Gastrocnemius medialis (tissue), 4 donors: Measurements from ENCODE around the gene KRT83. TPM values are rescaled to one million over a fixed set of nuclear protein-coding genes. Genes with fewer than 3 reads are reported as not detected.

Source experiments
- ATAC-seq, 2 donors: fragments of 150-250 bp; one replicate each; pipeline ENCODE4 v1.9.1; 2016
- DNase-seq, 2 donors: peaks; one replicate each; pipeline ENCODE4 v3.0.0-alpha.2; 2019
- H3K27ac ChIP-seq, 4 donors: fragments of 200-600 bp; sonication (generic); 1 replicate in 1 of 4; 2 replicates in 3 of 4; pipeline ENCODE4 v1.5.1; 2016 to 2018; ENCODE audit warnings: mild to moderate bottlenecking in 2 of 4, moderate library complexity in 1 of 4
- H3K27me3 ChIP-seq, 3 donors: fragments of 200-600 bp; sonication (generic) in 2 of 3; 1 replicate in 1 of 3; 2 replicates in 2 of 3; pipeline versions ENCODE4 v1.5.1 to v1.6.0; 2016 to 2019; ENCODE audit warnings: mild to moderate bottlenecking in 1 of 3, moderate library complexity in 1 of 3
- H3K36me3 ChIP-seq, 2 donors: fragments of 200-600 bp; sonication (generic) in 1 of 2; one replicate each; pipeline ENCODE4 v1.5.1; 2017 to 2018
- H3K4me1 ChIP-seq, 2 donors: fragments of 200-600 bp; sonication (generic) in 1 of 2; one replicate each; pipeline ENCODE4 v1.5.1; 2016 to 2017; ENCODE audit warnings: mild to moderate bottlenecking in 2 of 2
- H3K4me3 ChIP-seq, 4 donors: fragments of 200-600 bp; sonication (generic) in 3 of 4; 1 replicate in 1 of 4; 2 replicates in 3 of 4; pipeline ENCODE4 v1.5.1; 2016 to 2019; ENCODE audit warnings: mild to moderate bottlenecking in 2 of 4
- H3K9me3 ChIP-seq, 3 donors: fragments of 200-600 bp; sonication (generic) in 2 of 3; 1 replicate in 1 of 3; 2 replicates in 2 of 3; pipeline ENCODE4 v1.5.1; 2016 to 2019
- CTCF ChIP-seq, 5 experiments: fragments of 450-650 bp in 3 of 5; fragments of 200-600 bp in 2 of 5; sonication (generic) in 2 of 5; IDR thresholded peaks in 4 of 5; conservative IDR thresholded peaks in 1 of 5; 1 replicate in 4 of 5; 2 replicates in 1 of 5; pipeline ENCODE4 v1.5.1; 2016 to 2019; ENCODE audit warnings: antibody characterized with exemption in 5 of 5, mild to moderate bottlenecking in 3 of 5, moderate library complexity in 3 of 5
- POLR2A ChIP-seq, 2 donors: fragments of 450-650 bp; IDR thresholded peaks; one replicate each; pipeline ENCODE4 v1.6.1; 2017; ENCODE audit warnings: antibody characterized with exemption in 2 of 2, mild to moderate bottlenecking in 2 of 2, moderate library complexity in 2 of 2
- in situ Hi-C, 4 donors: fragments of 200-750 bp; cut with MboI; loops; one replicate each; pipeline versions ENCODE4 v1.15.0 to v1.8.0; 2017; ENCODE audit warnings: low sequenced_read_pairs in 4 of 4
- intact Hi-C: fragments of 100-400 bp; cut with DNase I; formaldehyde crosslinking; loops from one replicate; pipeline ENCODE4 v1.15.1; 2023; ENCODE audit warnings: low total_unique reads
- total RNA-seq, 4 donors: library from RNA; depleted of rRNA; stranded (reverse); fragments of >200 nt; gene quantifications; one replicate each; pipeline versions ENCODE4 v1.1.0 to v1.2.3, GENCODE V29; 2016

The KRT83 gene
- total RNA-seq, 4 donors from 2014 or later = 0.13 TPM; not detected in 3

GRCh38 chr12:52313926-52314325 lies 7.3 kb downstream of the KRT83 start:
- intact Hi-C loops = no loop called here
- H3K27me3 ChIP-seq = no peaks in the 10 kb centered on the region

GRCh38 chr12:52313461-52313860 lies 7.7 kb downstream of the KRT83 start:
- no peak overlapping the region for H3K27ac ChIP-seq
- H3K4me1 ChIP-seq = peaks cover 5 to 7% of the 10 kb centered on the region in 2 donors
- in situ Hi-C loops (no loop called here), intact Hi-C loops (no loop called here)
- no peaks in the 10 kb centered on the region for H3K27me3 ChIP-seq
- DNase-seq = no peak
- no peak overlapping the region for H3K4me3 ChIP-seq
- no peaks in the 10 kb centered on the region for H3K36me3 ChIP-seq
- no peak for TF ChIP-seq CTCF (IDR thresholded peaks at IDR 0.05 in 4 of 5, conservative IDR thresholded peaks at IDR 0.05 in 1 of 5)
- TF ChIP-seq POLR2A (IDR thresholded peaks at IDR 0.05) = no peak
- no peak for ATAC-seq
- H3K9me3 ChIP-seq = no peaks in the 10 kb centered on the region

More at GRCh38 chr12:52313926-52314325, 7.3 kb downstream of the KRT83 start:
- Histone ChIP-seq H3K27ac (no peak overlapping the region), H3K4me3 (no peak overlapping the region), H3K4me1 (peaks cover under 1 to 3% of the 10 kb centered on the region in 2 donors), H3K36me3 (no peaks in the 10 kb centered on the region), H3K9me3 (no peaks in the 10 kb centered on the region)
- ATAC-seq (no peak), DNase-seq (no peak)
- in situ Hi-C loops = no loop called here
- TF ChIP-seq POLR2A (IDR thresholded peaks at IDR 0.05) = no peak
- TF ChIP-seq CTCF (IDR thresholded peaks at IDR 0.05 in 4 of 5, conservative IDR thresholded peaks at IDR 0.05 in 1 of 5) = no peak

- no peaks in the 10 kb centered on the region for H3K27me3 ChIP-seq
- ATAC-seq = no peak
- no peaks in the 10 kb centered on the region for H3K36me3 ChIP-seq
- intact Hi-C loops = no loop called here
- H3K4me1 ChIP-seq = peaks cover 5 to 8% of the 10 kb centered on the region in 2 donors
- no peak overlapping the region for H3K4me3 ChIP-seq
- in situ Hi-C loops = no loop called here
- H3K27ac ChIP-seq = no peak overlapping the region
- TF ChIP-seq CTCF (IDR thresholded peaks at IDR 0.05 in 4 of 5, conservative IDR thresholded peaks at IDR 0.05 in 1 of 5) = no peak
- no peak for DNase-seq
- no peaks in the 10 kb centered on the region for H3K9me3 ChIP-seq
Observed at GRCh38 chr12:52312086-52312485, 9.1 kb downstream of the KRT83 start.

GRCh38 chr12:52311285-52311648 lies 9.9 kb downstream of the KRT83 start:
- intact Hi-C loops = no loop called here
- Histone ChIP-seq H3K4me1 (peaks cover 5 to 8% of the 10 kb centered on the region in 2 donors), H3K27me3 (no peaks in the 10 kb centered on the region), H3K9me3 (no peaks in the 10 kb centered on the region), H3K36me3 (no peaks in the 10 kb centered on the region), H3K4me3 (no peak overlapping the region), H3K27ac (no peak overlapping the region)
- no peak for TF ChIP-seq CTCF (IDR thresholded peaks at IDR 0.05 in 4 of 5, conservative IDR thresholded peaks at IDR 0.05 in 1 of 5)
- TF ChIP-seq POLR2A (IDR thresholded peaks at IDR 0.05) = no peak
- DNase-seq (no peak), ATAC-seq (no peak)
- in situ Hi-C loops = no loop called here

GRCh38 chr12:52310622-52311284 lies 10.4 kb downstream of the KRT83 start:
- in situ Hi-C loops = no loop called here
- DNase-seq (no peak), ATAC-seq (no peak)
- Histone ChIP-seq H3K27me3 (no peaks in the 10 kb centered on the region), H3K4me3 (no peak overlapping the region), H3K27ac (no peak overlapping the region), H3K36me3 (no peaks in the 10 kb centered on the region), H3K4me1 (peaks cover 5 to 8% of the 10 kb centered on the region in 2 donors), H3K9me3 (no peaks in the 10 kb centered on the region)
- no peak for TF ChIP-seq POLR2A (IDR thresholded peaks at IDR 0.05)
- intact Hi-C loops = no loop called here
